Motor neuron (in vitro differentiated cells): Measurements from ENCODE around the gene ZCCHC10. TPM values are rescaled to one million over a fixed set of nuclear protein-coding genes. Genes with fewer than 3 reads are reported as not detected.
A peak's percentile ranks its signal among the peaks of the same experiment; 100 is the strongest.
"Not testable (repeated sequence)": the region's sequence is repeated elsewhere in the genome, so short reads cannot be mapped to it uniquely, and the experiment has no call there.

Source experiments
- ATAC-seq, 8 experiments: fragments of 200-7000 bp; cut with Tn5 transposase; replicated peaks in 6 of 8; 2 replicates each; pipeline ENCODE4 v1.8.0; 2021; ENCODE audit warnings: mild to moderate bottlenecking in 8 of 8, moderate library complexity in 8 of 8
- H3K27ac ChIP-seq, 2 donors: fragments of 250-450 bp; sonication (Bioruptor Pico); 2 replicates each; pipeline ENCODE4 v1.9.0; 2021; ENCODE audit warnings: antibody characterized with exemption in 2 of 2, mild to moderate bottlenecking in 2 of 2, moderate library complexity in 1 of 2
- H3K4me1 ChIP-seq, 2 donors: fragments of 250-450 bp; sonication (Bioruptor Pico); replicated peaks in 1 of 2; 2 replicates each; pipeline ENCODE4 v1.6.1; 2021; ENCODE audit warnings: antibody characterized with exemption in 2 of 2, mild to moderate bottlenecking in 2 of 2, moderate library complexity in 1 of 2
- H3K4me3 ChIP-seq, 5 donors: fragments of 250-450 bp; sonication (Bioruptor Pico); 2 replicates each; pipeline ENCODE4 v1.9.0; 2021; ENCODE audit warnings: antibody characterized with exemption in 5 of 5, mild to moderate bottlenecking in 5 of 5, moderate library complexity in 4 of 5
- WGBS, 10 experiments: fragments of 450-650 bp; shearing (Covaris generic); methylation state at CpG; one replicate each; pipeline ENCODE4 v1.0.0; 2022; 5-methylcytosine and 5-hydroxymethylcytosine counted together
- in situ Hi-C, 9 experiments: fragments of 400-800 bp; cut with MboI; loops; one replicate each; pipeline ENCODE4 v1.15.0; 2021; ENCODE audit warnings: low sequenced_read_pairs in 9 of 9, low pct_unique_long_range_greater_than_20kb in 2 of 9; ENCODE audit not compliant: unreplicated experiment in 9 of 9
- total RNA-seq, 8 experiments: library from RNA; unstranded; fragments of 300-600 nt; gene quantifications; 2 replicates each; pipeline versions ENCODE4 v1.2.3 to v1.2.4, GENCODE V29; 2022

The ZCCHC10 gene
- total RNA-seq, 8 experiments from 2014 or later = 19.0 to 38.3 (median 25.1) TPM

GRCh38 chr5:132987531-132988408 lies 38.6 kb downstream of the ZCCHC10 start:
- in situ Hi-C loops = no loop called here
- Histone ChIP-seq H3K4me3 (no peak overlapping the region), H3K27ac (no peak overlapping the region), H3K4me1 (no peaks in the 10 kb centered on the region)
- WGBS, 10 experiments = 70 to 98% (median 92%) methylated on average over 3 to 28 of the region's 28 CpGs
- no peak for ATAC-seq

- H3K27ac ChIP-seq, ATAC-seq, H3K4me1 ChIP-seq, H3K4me3 ChIP-seq, in situ Hi-C loops: not testable (repeated sequence)
- no CpG with 5 or more reads among the region's 30 CpGs for WGBS, 10 experiments
Observed at GRCh38 chr5:132982971-132983370, 43.4 kb downstream of the ZCCHC10 start.

- WGBS, 10 experiments = 87 to 100% (median 100%) methylated on average over 1 to 3 of the region's 3 CpGs; no CpG with 5 or more reads in 2 of the 10 experiments
- Histone ChIP-seq H3K4me3 (no peak overlapping the region), H3K4me1 (no peaks in the 10 kb centered on the region), H3K27ac (no peak overlapping the region)
- in situ Hi-C loops = no loop called here
- no peak for ATAC-seq
Observed at GRCh38 chr5:132981288-132981687, 45.1 kb downstream of the ZCCHC10 start.

- no peak for ATAC-seq
- 14 to 89% (median 47%) methylated on average over 1 to 2 of the region's 2 CpGs for WGBS, 10 experiments
- Histone ChIP-seq H3K4me3 (no peak overlapping the region), H3K27ac (no peak overlapping the region), H3K4me1 (no peaks in the 10 kb centered on the region)
- in situ Hi-C loops = no loop called here
Observed at GRCh38 chr5:132979976-132980375, 46.4 kb downstream of the ZCCHC10 start.

- in situ Hi-C loops = no loop called here
- H3K27ac ChIP-seq = no peak overlapping the region
- no peak overlapping the region for H3K4me3 ChIP-seq
- peak in 3 of 8 experiments; percentile 78 to 100 (median 100) for ATAC-seq
- WGBS, 10 experiments = 18 to 100% (median 85%) methylated on average over 1 to 3 of the region's 3 CpGs
- no peaks in the 10 kb centered on the region for H3K4me1 ChIP-seq
Observed at GRCh38 chr5:132979367-132979940, 46.9 kb downstream of the ZCCHC10 start.

GRCh38 chr5:132976852-132977251 lies 49.5 kb downstream of the ZCCHC10 start:
- Histone ChIP-seq H3K4me3 (no peak overlapping the region), H3K4me1 (no peaks in the 10 kb centered on the region), H3K27ac (no peak overlapping the region)
- in situ Hi-C loops = no loop called here
- 85 to 92% (median 90%) methylated on average over 2 to 3 of the region's 3 CpGs; no CpG with 5 or more reads in 7 of the 10 experiments for WGBS, 10 experiments
- ATAC-seq = no peak

GRCh38 chr5:132972436-132972828 lies 53.9 kb downstream of the ZCCHC10 start:
- in situ Hi-C loops, H3K4me3 ChIP-seq, ATAC-seq, H3K4me1 ChIP-seq, H3K27ac ChIP-seq: not testable (repeated sequence)
- WGBS, 10 experiments = 60 to 100% (median 88%) methylated on average over 1 to 6 of the region's 7 CpGs; no CpG with 5 or more reads in 1 of the 10 experiments

- WGBS, 10 experiments = 60 to 100% (median 83%) methylated on average over 1 to 10 of the region's 16 CpGs
- H3K4me1 ChIP-seq = no peaks in the 10 kb centered on the region
- H3K4me3 ChIP-seq = no peak overlapping the region
- ATAC-seq = peak in 5 of 8 experiments; percentile 18 to 92 (median 92)
- in situ Hi-C loops = no loop called here
- no peak overlapping the region for H3K27ac ChIP-seq
Observed at GRCh38 chr5:132971483-132972435, 54.6 kb downstream of the ZCCHC10 start.

- in situ Hi-C loops = no loop called here
- no peak overlapping the region for H3K4me3 ChIP-seq
- H3K4me1 ChIP-seq = peaks cover 5 to 9% of the 10 kb centered on the region in 2 donors
- no peak overlapping the region for H3K27ac ChIP-seq
- WGBS, 10 experiments = 82 to 100% (median 93%) methylated on average over 2 to 4 of the region's 4 CpGs
- ATAC-seq = no peak
Observed at GRCh38 chr5:132965120-132965519, 61.2 kb downstream of the ZCCHC10 start.

- ATAC-seq = peak; percentile 85 to 95 (median 93)
- Histone ChIP-seq H3K4me3 (peak within 1 kb of the TSS; percentile 79 to 95 (median 85)), H3K4me1 (peaks cover 5 to 9% of the 10 kb centered on the region in 2 donors), H3K27ac (peak within 1 kb of the TSS; percentile 91 to 96)
- WGBS, 10 experiments = 0% methylated on average over 3 to 6 of the region's 98 CpGs; no CpG with 5 or more reads in 7 of the 10 experiments
- in situ Hi-C loops = no loop called here
Observed at GRCh38 chr5:132963171-132964104, 62.9 kb downstream of the ZCCHC10 start, which contains the start of gene AFF4. Gene AFF4, minus strand, starts transcription at chr5:132963634. Its CDS starts 26,445 bp downstream, at chr5:132937189.

- WGBS, 10 experiments = 0 to 4% (median 1%) methylated on average over 5 to 20 of the region's 21 CpGs; no CpG with 5 or more reads in 1 of the 10 experiments
- H3K4me3 ChIP-seq = peak overlapping the region; percentile 79 to 95 (median 85)
- H3K27ac ChIP-seq = peak overlapping the region; percentile 91 to 96
- in situ Hi-C loops = no loop called here
- H3K4me1 ChIP-seq = peaks cover 5 to 9% of the 10 kb centered on the region in 2 donors
- ATAC-seq = peak in 3 of 8 experiments; percentile 3 to 5 (median 4)
Observed at GRCh38 chr5:132962429-132963021, 63.8 kb downstream of the ZCCHC10 start.
